Prostate gland (tissue), 2 donors: ENCODE data around the gene KCNQ1.

Experiments used
- POLR2A ChIP-seq: fragments of 450-650 bp; IDR thresholded peaks from one replicate; pipeline ENCODE4 v1.6.1; 2016; ENCODE audit warnings: antibody characterized with exemption, mild to moderate bottlenecking
- POLR2AphosphoS5 ChIP-seq: sonication (generic); formaldehyde crosslinking; IDR thresholded peaks from one replicate; pipeline ENCODE4 v1.6.1; 2017; ENCODE audit warnings: antibody characterized with exemption
- TF ChIP-seq, protein P1 (sequence below), 4 experiments: fragments of 200-600 bp in 2 of 4; fragments of 450-650 bp in 2 of 4; sonication (generic) in 2 of 4; IDR thresholded peaks; 1 replicate in 3 of 4; 2 replicates in 1 of 4; pipeline ENCODE4 v1.5.1; 2016 to 2019; ENCODE audit warnings: antibody characterized with exemption in 4 of 4, mild to moderate bottlenecking in 2 of 4, moderate library complexity in 2 of 4

GRCh38 chr11:2780850-2781407 lies 336.1 kb downstream of the KCNQ1 start:
- no peak for TF ChIP-seq POLR2A
- no peak for TF ChIP-seq POLR2AphosphoS5
- TF ChIP-seq, protein P1, sequence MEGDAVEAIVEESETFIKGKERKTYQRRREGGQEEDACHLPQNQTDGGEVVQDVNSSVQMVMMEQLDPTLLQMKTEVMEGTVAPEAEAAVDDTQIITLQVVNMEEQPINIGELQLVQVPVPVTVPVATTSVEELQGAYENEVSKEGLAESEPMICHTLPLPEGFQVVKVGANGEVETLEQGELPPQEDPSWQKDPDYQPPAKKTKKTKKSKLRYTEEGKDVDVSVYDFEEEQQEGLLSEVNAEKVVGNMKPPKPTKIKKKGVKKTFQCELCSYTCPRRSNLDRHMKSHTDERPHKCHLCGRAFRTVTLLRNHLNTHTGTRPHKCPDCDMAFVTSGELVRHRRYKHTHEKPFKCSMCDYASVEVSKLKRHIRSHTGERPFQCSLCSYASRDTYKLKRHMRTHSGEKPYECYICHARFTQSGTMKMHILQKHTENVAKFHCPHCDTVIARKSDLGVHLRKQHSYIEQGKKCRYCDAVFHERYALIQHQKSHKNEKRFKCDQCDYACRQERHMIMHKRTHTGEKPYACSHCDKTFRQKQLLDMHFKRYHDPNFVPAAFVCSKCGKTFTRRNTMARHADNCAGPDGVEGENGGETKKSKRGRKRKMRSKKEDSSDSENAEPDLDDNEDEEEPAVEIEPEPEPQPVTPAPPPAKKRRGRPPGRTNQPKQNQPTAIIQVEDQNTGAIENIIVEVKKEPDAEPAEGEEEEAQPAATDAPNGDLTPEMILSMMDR (IDR thresholded peaks at IDR 0.05), result no peak
